OCI-LY7 (cell line): ENCODE data around the gene CD6. TPM values are rescaled to one million over a fixed set of nuclear protein-coding genes. Genes with fewer than 3 reads are reported as not detected.

Experiments used
- BruUV-seq: library from RNA; stranded (reverse); fragments of 400-500 nt; replicated peaks from 2 replicates; lab custom pipeline; 2021; lab: Mats Ljungman, UMichigan
- CTCF ChIA-PET: fragments of 300-600 bp; sonication (Branson Sonifier 250); formaldehyde crosslinking; loops from one replicate; lab custom pipeline; 2022; ENCODE audit warnings: antibody characterized with exemption; ENCODE audit not compliant: unreplicated experiment; lab: Charles Lee
- POLR2A ChIA-PET: fragments of 300-600 bp; sonication (Branson Sonifier 250); formaldehyde crosslinking; loops from one replicate; lab custom pipeline; 2022; ENCODE audit warnings: antibody characterized with exemption; lab: Charles Lee
- DNase-seq: peaks from one replicate; pipeline ENCODE4 v3.0.0-alpha.2; 2015; ENCODE audit warnings: low spot score
- H2AFZ ChIP-seq: fragments of 200-600 bp; sonication (generic), shearing (Covaris generic); 2 replicates; pipeline ENCODE4 v1.6.1; 2014; ENCODE audit warnings: mild to moderate bottlenecking, antibody characterized with exemption, low read length, moderate library complexity
- H3K27ac ChIP-seq: fragments of 200-600 bp; sonication (generic); 2 replicates; pipeline ENCODE4 v1.5.1; 2014; ENCODE audit warnings: mixed run types, low read depth, mild to moderate bottlenecking, moderate library complexity, low read length, inconsistent platforms; ENCODE audit not compliant: poor library complexity, severe bottlenecking
- H3K36me3 ChIP-seq: fragments of 200-600 bp; sonication (generic); 2 replicates; pipeline ENCODE4 v1.6.1; 2014; ENCODE audit warnings: mild to moderate bottlenecking, antibody characterized with exemption, low read length, moderate library complexity, mixed read lengths; ENCODE audit not compliant: insufficient read depth
- H3K4me1 ChIP-seq: fragments of 200-600 bp; sonication (generic); 2 replicates; pipeline ENCODE4 v1.5.1; 2014; ENCODE audit warnings: mild to moderate bottlenecking, low read length; ENCODE audit not compliant: insufficient read depth, poor library complexity, severe bottlenecking
- H3K4me2 ChIP-seq: fragments of 200-600 bp; sonication (generic); 2 replicates; pipeline ENCODE4 v1.6.1; 2014; ENCODE audit warnings: mild to moderate bottlenecking, low read length
- H3K4me3 ChIP-seq: fragments of 200-600 bp; sonication (generic); 2 replicates; pipeline ENCODE4 v1.5.1; 2014; ENCODE audit warnings: mild to moderate bottlenecking, low read depth, low read length; ENCODE audit not compliant: poor library complexity, severe bottlenecking
- H3K79me2 ChIP-seq: fragments of 200-600 bp; sonication (generic); 2 replicates; pipeline ENCODE4 v1.6.1; 2016; ENCODE audit warnings: low read depth, mild to moderate bottlenecking, low read length, moderate library complexity, mixed read lengths; ENCODE audit not compliant: insufficient read depth
- H3K9me2 ChIP-seq: fragments of 200-600 bp; sonication (generic); 2 replicates; pipeline ENCODE4 v1.6.1; 2016; ENCODE audit warnings: mild to moderate bottlenecking, low read length, mixed read lengths; ENCODE audit not compliant: insufficient read depth
- H3K9me3 ChIP-seq: fragments of 200-600 bp; sonication (generic); 2 replicates; pipeline ENCODE4 v1.6.1; 2014; ENCODE audit warnings: mild to moderate bottlenecking, mixed run types, low read length, mixed read lengths
- H4K20me1 ChIP-seq: fragments of 200-600 bp; sonication (generic); 2 replicates; pipeline ENCODE4 v1.6.1; 2014; ENCODE audit warnings: mild to moderate bottlenecking, antibody characterized with exemption, low read length, moderate library complexity, mixed read lengths; ENCODE audit not compliant: insufficient read depth
- EZH2phosphoT487 ChIP-seq: fragments of 200-600 bp; sonication (generic); IDR thresholded peaks from 2 replicates; pipeline ENCODE4 v1.6.1; 2018; ENCODE audit warnings: low read depth, borderline replicate concordance, mild to moderate bottlenecking, mixed run types, antibody characterized with exemption, low read length, moderate library complexity, mixed read lengths
- intact Hi-C: fragments of 100-400 bp; cut with micrococcal nuclease; formaldehyde crosslinking; loops from one replicate; pipeline ENCODE4 v1.10.0; 2022; ENCODE audit not compliant: unreplicated experiment
- total RNA-seq, 2 experiments: library from RNA; depleted of rRNA in 1 of 2; stranded (reverse); fragments of >200 nt in 1 of 2; shearing (Covaris generic) in 1 of 2; gene quantifications; 2 replicates each; pipeline ENCODE4 v1.2.3, GENCODE V29; 2014 to 2022
- TF ChIP-seq, protein P1 (sequence below): fragments of 200-600 bp; sonication (generic); conservative IDR thresholded peaks from 2 replicates; pipeline ENCODE4 v1.5.1; 2014; ENCODE audit warnings: mild to moderate bottlenecking, antibody characterized with exemption, low read length, moderate library complexity, mixed read lengths

CD6 gene
- total RNA-seq, 2 experiments from 2014 or later: not detected

DNA sequence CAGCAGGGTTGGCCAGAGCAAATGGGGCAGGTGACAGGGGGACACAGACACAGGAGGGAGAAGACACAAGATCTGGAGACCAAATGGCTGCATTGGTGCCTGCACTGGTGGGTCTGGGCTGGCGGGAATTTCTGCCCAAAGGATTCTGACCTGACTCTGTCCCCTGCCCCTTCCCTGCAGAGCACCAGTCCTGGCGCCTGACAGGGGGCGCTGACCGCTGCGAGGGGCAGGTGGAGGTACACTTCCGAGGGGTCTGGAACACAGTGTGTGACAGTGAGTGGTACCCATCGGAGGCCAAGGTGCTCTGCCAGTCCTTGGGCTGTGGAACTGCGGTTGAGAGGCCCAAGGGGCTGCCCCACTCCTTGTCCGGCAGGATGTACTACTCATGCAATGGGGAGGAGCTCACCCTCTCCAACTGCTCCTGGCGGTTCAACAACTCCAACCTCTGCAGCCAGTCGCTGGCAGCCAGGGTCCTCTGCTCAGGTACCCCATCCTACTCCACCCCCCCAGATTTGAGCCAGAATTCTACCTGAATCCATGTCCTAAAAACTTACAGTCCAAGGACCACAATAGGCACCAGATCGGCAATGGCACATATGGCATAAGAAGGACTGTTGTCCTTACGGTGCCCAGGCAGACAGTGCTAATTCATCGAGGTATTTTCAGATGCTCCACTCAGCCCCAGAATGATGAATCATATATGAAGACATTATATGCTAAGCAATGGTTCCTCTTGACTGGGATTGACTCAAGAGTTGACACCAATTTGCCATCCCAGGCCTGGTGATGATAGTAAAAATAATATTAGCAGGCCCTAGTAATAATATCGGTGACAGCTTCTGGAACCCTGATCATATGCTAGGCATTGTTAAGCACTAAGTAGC lies 38.2 kb downstream of the CD6 start:
- no peak for DNase-seq
- Histone ChIP-seq H2AFZ (no peak overlapping the region), H3K4me2 (no peak overlapping the region), H3K9me3 (no peaks in the 10 kb centered on the region), H3K27ac (no peak overlapping the region), H4K20me1 (no peaks in the 10 kb centered on the region), H3K9me2 (no peaks in the 10 kb centered on the region), H3K79me2 (no peaks in the 10 kb centered on the region), H3K4me3 (no peak overlapping the region), H3K4me1 (no peaks in the 10 kb centered on the region), H3K36me3 (no peaks in the 10 kb centered on the region)
- ChIA-PET CTCF (no interaction called here), POLR2A (no interaction called here)
- intact Hi-C loops: no loop called here
- TF ChIP-seq, protein P1, sequence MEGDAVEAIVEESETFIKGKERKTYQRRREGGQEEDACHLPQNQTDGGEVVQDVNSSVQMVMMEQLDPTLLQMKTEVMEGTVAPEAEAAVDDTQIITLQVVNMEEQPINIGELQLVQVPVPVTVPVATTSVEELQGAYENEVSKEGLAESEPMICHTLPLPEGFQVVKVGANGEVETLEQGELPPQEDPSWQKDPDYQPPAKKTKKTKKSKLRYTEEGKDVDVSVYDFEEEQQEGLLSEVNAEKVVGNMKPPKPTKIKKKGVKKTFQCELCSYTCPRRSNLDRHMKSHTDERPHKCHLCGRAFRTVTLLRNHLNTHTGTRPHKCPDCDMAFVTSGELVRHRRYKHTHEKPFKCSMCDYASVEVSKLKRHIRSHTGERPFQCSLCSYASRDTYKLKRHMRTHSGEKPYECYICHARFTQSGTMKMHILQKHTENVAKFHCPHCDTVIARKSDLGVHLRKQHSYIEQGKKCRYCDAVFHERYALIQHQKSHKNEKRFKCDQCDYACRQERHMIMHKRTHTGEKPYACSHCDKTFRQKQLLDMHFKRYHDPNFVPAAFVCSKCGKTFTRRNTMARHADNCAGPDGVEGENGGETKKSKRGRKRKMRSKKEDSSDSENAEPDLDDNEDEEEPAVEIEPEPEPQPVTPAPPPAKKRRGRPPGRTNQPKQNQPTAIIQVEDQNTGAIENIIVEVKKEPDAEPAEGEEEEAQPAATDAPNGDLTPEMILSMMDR: no peak
- no peak for TF ChIP-seq EZH2phosphoT487
- no TSS peak for BruUV-seq

DNA sequence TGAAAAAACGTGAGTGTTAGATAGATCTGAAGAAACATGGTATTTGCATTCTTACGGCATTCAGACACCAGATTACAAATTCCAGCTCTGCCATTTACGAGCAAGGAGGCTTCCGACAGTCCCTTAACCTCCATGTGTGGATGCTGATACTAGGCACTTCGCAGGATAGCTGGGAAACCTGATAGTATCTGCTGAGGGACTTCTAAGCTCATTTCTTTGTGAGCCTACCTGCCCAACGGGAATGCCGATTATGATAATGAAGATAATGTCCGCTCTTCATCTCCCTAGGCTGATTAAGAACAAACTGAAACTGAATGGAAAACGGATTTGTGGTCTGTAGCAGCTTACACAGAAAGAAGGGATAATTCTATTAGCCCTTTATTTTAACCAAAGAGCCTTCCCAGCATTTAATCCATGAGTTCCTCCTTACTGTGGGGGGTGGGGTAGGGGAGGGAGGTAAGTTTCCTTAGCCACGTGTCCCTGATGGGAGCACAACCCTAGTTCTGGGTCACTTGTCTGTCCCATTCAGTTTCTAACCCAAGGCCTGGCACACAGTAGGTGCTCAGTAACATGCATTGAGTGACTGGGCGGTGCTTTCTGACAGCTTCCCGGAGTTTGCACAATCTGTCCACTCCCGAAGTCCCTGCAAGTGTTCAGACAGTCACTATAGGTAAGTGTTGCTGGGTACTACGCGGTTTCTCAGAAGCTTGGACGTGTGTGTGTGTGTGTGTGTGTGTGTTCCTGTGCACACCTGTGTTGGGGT lies 39.2 kb downstream of the CD6 start:
- ChIA-PET CTCF (no interaction called here), POLR2A (interaction anchor here (0.7 kb wide), 1 partner anchor 78 kb away, joined by 8 read pairs; no protein-coding TSS in a partner anchor)
- DNase-seq: no peak
- H3K79me2 ChIP-seq: no peaks in the 10 kb centered on the region
- intact Hi-C loops: no loop called here
- BruUV-seq: no TSS peak
- H3K27ac ChIP-seq: no peak overlapping the region
- no peaks in the 10 kb centered on the region for H4K20me1 ChIP-seq
- TF ChIP-seq EZH2phosphoT487: no peak
- TF ChIP-seq, protein P1: no peak
- H3K36me3 ChIP-seq: no peaks in the 10 kb centered on the region
- no peak overlapping the region for H3K4me2 ChIP-seq
- no peaks in the 10 kb centered on the region for H3K4me1 ChIP-seq
- no peaks in the 10 kb centered on the region for H3K9me3 ChIP-seq
- no peaks in the 10 kb centered on the region for H3K9me2 ChIP-seq
- no peak overlapping the region for H2AFZ ChIP-seq
- no peak overlapping the region for H3K4me3 ChIP-seq
